Nephron (organoid): Measurements from ENCODE around the gene CPLX3.
A peak's percentile ranks its signal among the peaks of the same experiment; 100 is the strongest.

ENCODE experiments used
- H3K27ac Mint-ChIP-seq, 3 experiments: 2 replicates each; pipeline ENCODE4 v1.8.0; 2020; ENCODE audit warnings: mixed read lengths in 3 of 3, mild to moderate bottlenecking in 2 of 3, moderate library complexity in 1 of 3
- H3K27me3 Mint-ChIP-seq: 2 replicates; pipeline ENCODE4 v1.8.0; 2021; ENCODE audit warnings: low read depth, mild to moderate bottlenecking, moderate library complexity, mixed read lengths
- H3K36me3 Mint-ChIP-seq: 2 replicates; pipeline ENCODE4 v1.8.0; 2020; ENCODE audit warnings: low read depth, mixed read lengths
- H3K4me1 Mint-ChIP-seq: 2 replicates; pipeline ENCODE4 v1.8.0; 2020; ENCODE audit warnings: mixed read lengths
- H3K4me3 Mint-ChIP-seq, 3 experiments: 2 replicates each; pipeline ENCODE4 v1.8.0; 2020; ENCODE audit warnings: mild to moderate bottlenecking in 3 of 3, mixed read lengths in 3 of 3, moderate library complexity in 2 of 3
- H3K9me3 Mint-ChIP-seq: 2 replicates; pipeline ENCODE4 v1.8.0; 2020; ENCODE audit warnings: mixed read lengths
- CTCF ChIP-seq, 3 experiments: fragments of 200-600 bp; sonication (generic); IDR thresholded peaks; one replicate each; pipeline ENCODE4 v1.5.0; 2021; ENCODE audit warnings: antibody characterized with exemption in 3 of 3; ENCODE audit not compliant: unreplicated experiment in 3 of 3

Gene CPLX3

DNA sequence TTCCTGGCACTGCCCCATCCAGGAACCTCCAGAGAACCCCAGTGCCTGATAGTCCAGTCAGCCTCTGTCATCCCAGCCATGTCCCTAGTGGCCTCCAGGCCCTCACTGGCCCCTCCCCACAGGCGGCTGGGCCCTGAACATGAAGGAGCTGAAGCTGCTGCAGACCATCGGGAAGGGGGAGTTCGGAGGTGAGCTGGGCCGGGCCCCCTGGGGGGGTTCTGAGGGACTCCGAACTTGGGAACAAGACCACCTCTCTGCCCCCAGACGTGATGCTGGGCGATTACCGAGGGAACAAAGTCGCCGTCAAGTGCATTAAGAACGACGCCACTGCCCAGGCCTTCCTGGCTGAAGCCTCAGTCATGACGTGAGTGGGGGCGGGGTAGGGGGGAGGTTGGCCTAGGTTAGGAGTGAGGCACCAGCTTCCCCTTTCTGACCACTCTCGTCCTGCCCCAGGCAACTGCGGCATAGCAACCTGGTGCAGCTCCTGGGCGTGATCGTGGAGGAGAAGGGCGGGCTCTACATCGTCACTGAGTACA is 25.8 kb upstream of the CPLX3 start:
- no peak overlapping the region for H3K27ac Mint-ChIP-seq
- TF ChIP-seq CTCF (IDR thresholded peaks at IDR 0.05; ENCODE audit: unreplicated experiment in 3 of 3) = no peak
- peaks cover 18% of the 10 kb centered on the region for H3K36me3 Mint-ChIP-seq
- H3K9me3 Mint-ChIP-seq = no peaks in the 10 kb centered on the region
- no peaks in the 10 kb centered on the region for H3K27me3 Mint-ChIP-seq
- H3K4me1 Mint-ChIP-seq = no peaks in the 10 kb centered on the region
- no peak overlapping the region for H3K4me3 Mint-ChIP-seq

DNA sequence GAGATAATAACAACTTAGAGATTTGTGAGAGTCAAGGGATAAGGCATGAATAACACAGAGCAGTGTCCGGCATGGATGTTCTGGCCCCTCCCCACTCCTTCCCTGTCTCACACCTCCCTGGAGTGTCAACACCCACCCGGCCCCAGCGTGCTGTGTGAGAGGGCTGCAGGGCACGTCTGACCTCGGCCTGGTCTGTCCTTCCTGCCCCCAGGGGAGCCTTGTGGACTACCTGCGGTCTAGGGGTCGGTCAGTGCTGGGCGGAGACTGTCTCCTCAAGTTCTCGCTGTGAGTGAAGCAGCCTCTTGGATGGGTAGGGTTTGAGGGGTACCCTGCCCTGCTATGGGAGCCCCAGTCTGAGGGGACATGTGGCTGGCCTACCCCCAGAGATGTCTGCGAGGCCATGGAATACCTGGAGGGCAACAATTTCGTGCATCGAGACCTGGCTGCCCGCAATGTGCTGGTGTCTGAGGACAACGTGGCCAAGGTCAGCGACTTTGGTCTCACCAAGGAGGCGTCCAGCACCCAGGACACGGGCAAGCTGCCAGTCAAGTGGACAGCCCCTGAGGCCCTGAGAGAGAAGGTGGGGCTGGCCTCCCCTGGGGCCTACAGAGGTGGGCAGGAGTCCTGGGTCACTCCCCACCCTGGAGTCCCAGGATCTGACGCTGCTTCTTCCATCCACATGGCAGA is 25.0 kb upstream of the CPLX3 start:
- H3K4me3 Mint-ChIP-seq = no peak overlapping the region
- H3K27ac Mint-ChIP-seq = no peak overlapping the region
- H3K36me3 Mint-ChIP-seq = peaks cover 14% of the 10 kb centered on the region
- no peak for TF ChIP-seq CTCF (IDR thresholded peaks at IDR 0.05; ENCODE audit: unreplicated experiment in 3 of 3)
- no peaks in the 10 kb centered on the region for H3K27me3 Mint-ChIP-seq
- no peaks in the 10 kb centered on the region for H3K9me3 Mint-ChIP-seq
- no peaks in the 10 kb centered on the region for H3K4me1 Mint-ChIP-seq

DNA sequence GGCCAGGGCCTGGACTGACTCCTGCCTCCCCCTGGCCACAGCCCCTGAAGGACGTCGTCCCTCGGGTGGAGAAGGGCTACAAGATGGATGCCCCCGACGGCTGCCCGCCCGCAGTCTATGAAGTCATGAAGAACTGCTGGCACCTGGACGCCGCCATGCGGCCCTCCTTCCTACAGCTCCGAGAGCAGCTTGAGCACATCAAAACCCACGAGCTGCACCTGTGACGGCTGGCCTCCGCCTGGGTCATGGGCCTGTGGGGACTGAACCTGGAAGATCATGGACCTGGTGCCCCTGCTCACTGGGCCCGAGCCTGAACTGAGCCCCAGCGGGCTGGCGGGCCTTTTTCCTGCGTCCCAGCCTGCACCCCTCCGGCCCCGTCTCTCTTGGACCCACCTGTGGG is 24.1 kb upstream of the CPLX3 start:
- Mint-ChIP-seq H3K27me3 (peaks cover 5% of the 10 kb centered on the region), H3K36me3 (peaks cover 14% of the 10 kb centered on the region), H3K9me3 (no peaks in the 10 kb centered on the region), H3K4me1 (no peaks in the 10 kb centered on the region), H3K27ac (no peak overlapping the region), H3K4me3 (no peak overlapping the region)
- no peak for TF ChIP-seq CTCF (IDR thresholded peaks at IDR 0.05; ENCODE audit: unreplicated experiment in 3 of 3)

DNA sequence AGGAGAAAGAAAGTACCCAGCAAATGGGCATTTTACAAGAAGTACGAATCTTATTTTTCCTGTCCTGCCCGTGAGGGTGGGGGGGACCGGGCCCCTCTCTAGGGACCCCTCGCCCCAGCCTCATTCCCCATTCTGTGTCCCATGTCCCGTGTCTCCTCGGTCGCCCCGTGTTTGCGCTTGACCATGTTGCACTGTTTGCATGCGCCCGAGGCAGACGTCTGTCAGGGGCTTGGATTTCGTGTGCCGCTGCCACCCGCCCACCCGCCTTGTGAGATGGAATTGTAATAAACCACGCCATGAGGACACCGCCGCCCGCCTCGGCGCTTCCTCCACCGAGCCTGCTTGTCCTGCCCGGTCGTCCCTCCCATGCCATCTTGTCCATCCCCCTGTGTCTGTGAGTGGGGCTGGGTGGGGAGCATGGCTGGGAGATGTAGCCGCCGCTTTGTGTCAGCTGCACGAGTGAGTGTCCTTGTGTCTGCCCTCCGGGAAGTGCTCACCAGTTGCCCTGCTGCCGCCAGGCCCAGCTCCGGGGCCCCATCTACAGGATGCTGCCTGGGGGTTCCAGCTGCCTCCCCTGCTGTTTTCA is 23.5 kb upstream of the CPLX3 start:
- Mint-ChIP-seq H3K9me3 (no peaks in the 10 kb centered on the region), H3K27me3 (peaks cover 5% of the 10 kb centered on the region), H3K4me3 (no peak overlapping the region), H3K36me3 (peaks cover 14% of the 10 kb centered on the region), H3K27ac (no peak overlapping the region), H3K4me1 (no peaks in the 10 kb centered on the region)
- TF ChIP-seq CTCF (IDR thresholded peaks at IDR 0.05; ENCODE audit: unreplicated experiment in 3 of 3) = no peak

GRCh38 chr15:74804935-74805334 is 21.5 kb upstream of the CPLX3 start:
- Mint-ChIP-seq H3K27me3 (peaks cover 5% of the 10 kb centered on the region), H3K27ac (no peak overlapping the region), H3K4me1 (peaks cover 8% of the 10 kb centered on the region), H3K4me3 (no peak overlapping the region), H3K9me3 (no peaks in the 10 kb centered on the region), H3K36me3 (peaks cover 14% of the 10 kb centered on the region)
- TF ChIP-seq CTCF (IDR thresholded peaks at IDR 0.05; ENCODE audit: unreplicated experiment in 3 of 3) = no peak

DNA sequence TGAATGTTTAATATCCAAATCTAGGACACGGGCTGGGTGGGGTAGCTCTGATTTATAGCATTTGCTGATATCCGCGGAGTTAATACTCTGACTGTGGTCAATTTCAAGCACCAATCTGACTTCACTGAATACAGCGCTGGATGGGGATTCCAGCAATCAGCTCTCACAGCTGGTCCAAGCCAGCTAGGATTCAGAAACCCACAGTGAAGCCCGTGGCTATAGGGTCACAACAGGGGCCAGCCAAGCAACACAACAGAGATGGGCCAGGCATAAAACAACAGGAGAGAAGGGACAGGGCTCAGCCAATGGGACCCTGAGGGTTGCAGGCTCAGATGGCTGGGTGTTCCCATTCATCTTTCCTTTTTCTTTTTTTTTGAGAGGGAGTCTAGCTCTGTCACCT is 19.1 kb upstream of the CPLX3 start:
- peak overlapping the region in 1 of 3 experiments; percentile 39 for H3K27ac Mint-ChIP-seq
- peaks cover 11% of the 10 kb centered on the region for H3K36me3 Mint-ChIP-seq
- no peak for TF ChIP-seq CTCF (IDR thresholded peaks at IDR 0.05; ENCODE audit: unreplicated experiment in 3 of 3)
- H3K9me3 Mint-ChIP-seq = no peaks in the 10 kb centered on the region
- peaks cover 9% of the 10 kb centered on the region for H3K27me3 Mint-ChIP-seq
- peaks cover 8% of the 10 kb centered on the region for H3K4me1 Mint-ChIP-seq
- no peak overlapping the region for H3K4me3 Mint-ChIP-seq
